CD1c-positive myeloid dendritic cell (primary cell): ENCODE measurements around the gene ANHX.
"Not testable (repeated sequence)": the region's sequence is repeated elsewhere in the genome, so short reads cannot be mapped to it uniquely, and the experiment has no call there.

ENCODE experiments used
- DNase-seq: peaks from one replicate; pipeline ENCODE4 v3.0.0-alpha.2; 2016; ENCODE audit errors: extremely low spot score

Gene ANHX

GRCh38 chr12:133235401-133236112 is at the start of gene ANHX:
ANHX (minus strand) TSS chr12:133235877; CDS start chr12:133234356, 1,521 bp downstream.
- no peak for DNase-seq

DNA sequence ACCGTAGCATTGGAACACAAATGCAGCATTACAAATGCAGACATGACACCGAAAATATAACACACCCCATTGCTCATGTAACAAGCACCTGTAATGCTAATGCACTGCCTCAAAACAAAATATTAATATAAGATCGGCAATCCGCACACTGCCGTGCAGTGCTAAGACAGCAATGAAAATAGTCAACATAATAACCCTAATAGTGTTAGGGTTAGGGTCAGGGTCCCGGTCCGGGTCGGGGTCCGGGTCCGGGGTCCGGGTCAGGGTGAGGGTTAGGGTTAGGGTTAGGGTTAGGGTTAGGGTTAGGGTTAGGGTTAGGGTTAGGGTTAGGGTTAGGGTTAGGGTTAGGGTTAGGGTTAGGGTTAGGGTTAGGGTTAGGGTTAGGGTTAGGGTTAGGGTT is 29.0 kb upstream of the ANHX start:
- not testable (repeated sequence) for DNase-seq

GRCh38 chr12:133264173-133264572 is 28.5 kb upstream of the ANHX start:
- DNase-seq, result no peak

DNA sequence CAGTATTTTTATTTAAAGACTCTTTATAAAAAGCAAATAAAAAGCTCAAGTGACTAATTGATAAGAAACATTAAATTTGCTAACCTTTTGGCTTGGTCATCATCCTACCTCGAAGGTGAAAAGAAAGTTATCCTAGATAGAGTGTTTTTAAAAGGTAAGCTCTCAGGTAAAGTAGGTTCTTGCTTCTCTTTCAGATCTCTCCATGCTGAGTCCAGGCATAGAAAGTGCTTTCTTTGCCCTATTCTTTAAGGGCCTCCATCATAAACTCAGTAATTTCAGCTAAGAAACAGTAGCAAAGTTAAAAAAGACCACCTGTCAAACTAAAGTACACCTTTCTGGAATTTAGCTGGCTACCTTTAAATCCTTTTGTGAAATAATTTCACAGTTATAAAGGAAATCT is 20.6 kb upstream of the ANHX start:
- DNase-seq, result no peak

DNA sequence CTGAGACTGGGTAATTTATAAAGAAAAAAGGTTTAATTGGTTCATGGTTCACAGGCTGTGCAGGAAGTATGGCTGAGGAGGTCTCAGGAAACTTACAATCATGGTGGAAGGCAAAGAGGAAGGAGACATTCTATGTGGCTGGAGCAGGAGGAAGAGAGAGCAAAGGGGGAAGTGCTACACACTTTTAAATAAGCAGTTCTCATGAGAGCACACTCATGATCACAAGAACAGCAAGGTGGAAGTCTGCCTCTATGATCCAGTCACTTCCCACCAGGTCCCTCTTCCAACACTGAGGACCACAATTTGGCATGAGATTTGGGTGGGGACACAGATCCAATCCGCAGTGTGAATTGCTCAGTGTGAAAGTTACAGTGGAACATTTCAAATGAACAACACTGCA is 20.2 kb upstream of the ANHX start:
- not testable (repeated sequence) for DNase-seq

DNA sequence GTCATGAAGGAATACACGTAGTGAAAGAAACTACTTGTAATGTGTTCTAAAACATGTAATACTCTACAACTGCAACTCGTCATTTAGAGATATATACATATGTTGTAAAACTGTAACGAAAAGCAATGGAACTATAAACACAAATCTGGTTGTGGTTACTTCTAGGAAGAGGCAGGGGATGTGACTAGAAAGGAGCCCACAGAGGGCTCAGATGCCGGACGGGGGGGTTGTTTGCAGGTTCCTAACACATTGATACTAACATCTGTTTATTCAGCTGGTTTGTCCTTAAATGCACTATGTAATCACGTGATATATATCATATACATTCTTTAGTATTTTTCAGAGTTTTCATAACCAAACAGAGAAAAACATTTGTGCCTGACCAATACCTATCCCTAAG is 16.1 kb upstream of the ANHX start:
- no peak for DNase-seq

- DNase-seq, result no peak
These were observed 879 bp upstream of the ANHX start for GRCh38 chr12:133236556-133236955.

GRCh38 chr12:133236144-133236543 is 467 bp upstream of the ANHX start:
- no peak for DNase-seq

GRCh38 chr12:133234971-133235370 is 706 bp downstream of the ANHX start:
- no peak for DNase-seq

DNA sequence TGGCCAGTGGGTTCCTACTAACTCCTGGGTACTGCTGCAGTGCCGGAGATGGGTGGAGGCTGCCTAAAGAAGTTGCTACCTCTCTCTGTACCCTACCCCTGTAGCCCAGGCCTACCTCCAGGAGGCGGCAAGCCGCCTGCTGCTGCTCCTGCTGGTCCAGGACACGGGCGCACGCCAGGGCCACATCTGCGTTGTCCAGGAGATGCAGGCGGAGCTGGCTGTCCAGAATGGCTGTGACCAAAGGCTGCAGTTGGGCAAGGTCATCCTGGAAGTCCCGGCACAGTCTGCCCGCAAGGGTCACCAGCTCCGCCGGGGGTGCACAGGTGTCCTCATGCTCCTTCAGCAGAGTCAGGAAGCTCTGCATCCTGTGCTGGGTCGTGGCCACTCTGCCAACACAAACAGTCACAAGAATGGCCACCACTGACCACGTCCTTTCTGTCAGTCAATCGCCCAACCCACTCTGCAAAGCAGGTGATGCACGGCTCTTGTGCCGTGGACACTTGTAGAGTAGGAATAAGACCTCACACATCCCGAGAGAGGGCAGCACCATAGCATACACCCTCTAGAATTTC is 1.6 kb downstream of the ANHX start:
- DNase-seq, result no peak

DNA sequence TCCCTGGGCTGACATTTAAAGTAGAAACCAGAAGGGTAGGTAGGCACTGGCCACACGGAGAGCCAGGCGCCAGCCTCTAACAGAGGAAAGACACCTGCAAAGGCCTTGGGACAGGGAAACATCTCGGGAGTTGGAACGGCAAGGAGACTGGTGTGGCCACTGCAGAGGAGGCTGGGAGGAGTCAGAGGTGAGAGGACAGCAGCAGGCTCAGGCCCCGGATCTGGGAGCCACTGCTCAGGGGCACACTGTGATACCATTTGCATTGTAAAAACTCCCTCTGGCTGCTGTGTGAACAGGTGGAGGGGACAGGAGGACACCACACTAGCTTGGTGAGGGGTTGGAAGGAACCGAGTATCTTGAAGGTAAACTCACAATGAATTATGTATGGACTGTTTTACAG is 2.7 kb downstream of the ANHX start:
- DNase-seq, result no peak

GRCh38 chr12:133231001-133231400 is 4.7 kb downstream of the ANHX start:
- DNase-seq, result no peak

DNA sequence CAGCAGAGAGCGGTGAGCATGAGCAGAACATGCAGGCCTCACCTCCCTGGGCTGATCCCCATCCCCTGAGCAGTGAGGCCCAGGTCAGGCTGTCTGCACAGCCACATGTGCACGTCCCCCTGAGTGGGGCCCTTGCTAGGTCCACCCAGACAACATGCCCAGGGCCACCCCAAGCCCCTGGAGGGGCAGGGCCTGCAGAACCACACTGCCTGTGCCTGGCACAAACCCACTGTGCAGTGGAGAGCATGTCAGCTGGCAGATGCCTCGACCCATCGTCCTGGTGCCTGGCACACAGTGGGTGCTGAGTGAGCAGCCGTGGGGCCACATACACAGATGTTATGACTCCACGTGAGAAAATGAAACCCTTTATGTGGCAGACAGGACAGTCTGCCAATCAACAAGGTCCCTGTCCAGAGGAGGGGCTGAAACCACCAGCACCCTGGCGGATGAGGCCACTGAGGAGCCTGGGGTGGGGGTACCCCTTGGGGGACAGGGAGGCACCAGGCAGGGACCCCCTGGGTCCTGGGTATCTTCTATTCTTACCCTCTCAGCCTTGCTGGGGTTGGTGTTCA is 8.3 kb downstream of the ANHX start:
- DNase-seq, result no peak

- no peak for DNase-seq
These were observed 9.0 kb downstream of the ANHX start for GRCh38 chr12:133226690-133227089.

DNA sequence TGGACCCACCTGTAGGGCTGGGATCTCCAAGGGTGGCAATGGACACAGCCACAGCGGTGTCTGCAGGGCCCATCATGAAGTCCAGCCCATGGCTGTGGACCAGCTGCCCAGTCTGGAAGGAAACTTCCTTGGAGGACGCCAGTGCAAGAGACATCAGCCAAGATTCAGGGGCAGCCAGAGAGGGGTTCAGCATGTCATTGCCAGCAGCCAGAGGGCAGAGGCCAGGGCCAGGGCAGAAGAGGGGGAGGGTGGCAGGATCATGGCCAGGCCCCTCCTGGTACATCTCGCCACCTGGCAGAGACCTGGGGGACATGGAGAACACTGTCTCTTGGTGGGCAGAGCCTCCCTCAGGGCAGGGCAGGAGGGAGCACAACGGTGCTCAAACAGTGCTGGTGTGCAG is 10.2 kb downstream of the ANHX start:
- no peak for DNase-seq

- DNase-seq, result no peak
These were observed 13.5 kb downstream of the ANHX start for GRCh38 chr12:133222211-133222610.

GRCh38 chr12:133221241-133221640 is 14.4 kb downstream of the ANHX start:
- DNase-seq, result no peak

- no peak for DNase-seq
These were observed 15.2 kb downstream of the ANHX start for GRCh38 chr12:133220521-133220920.

DNA sequence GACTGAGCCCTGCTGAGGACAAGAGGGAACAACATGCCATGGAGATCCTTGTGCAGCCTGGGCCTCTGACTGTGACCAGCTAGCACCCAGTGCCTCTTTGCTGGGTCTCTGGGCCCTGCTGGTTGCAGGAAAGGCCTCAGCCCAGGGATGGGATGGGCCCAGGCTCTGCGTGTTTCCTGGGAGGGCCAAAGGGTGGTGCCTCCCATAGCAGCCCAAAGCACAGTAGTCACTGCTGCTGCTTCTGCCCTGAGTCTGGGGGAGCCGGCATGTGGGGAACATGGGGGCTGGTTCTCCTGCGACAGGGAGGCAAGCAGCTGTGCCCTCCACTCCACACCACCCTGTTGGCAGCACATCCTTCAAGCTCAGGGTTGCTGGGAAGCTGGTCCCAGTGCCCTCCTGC is 18.5 kb downstream of the ANHX start:
- DNase-seq, result no peak

GRCh38 chr12:133215724-133216123 is 20.0 kb downstream of the ANHX start:
- DNase-seq, result no peak

DNA sequence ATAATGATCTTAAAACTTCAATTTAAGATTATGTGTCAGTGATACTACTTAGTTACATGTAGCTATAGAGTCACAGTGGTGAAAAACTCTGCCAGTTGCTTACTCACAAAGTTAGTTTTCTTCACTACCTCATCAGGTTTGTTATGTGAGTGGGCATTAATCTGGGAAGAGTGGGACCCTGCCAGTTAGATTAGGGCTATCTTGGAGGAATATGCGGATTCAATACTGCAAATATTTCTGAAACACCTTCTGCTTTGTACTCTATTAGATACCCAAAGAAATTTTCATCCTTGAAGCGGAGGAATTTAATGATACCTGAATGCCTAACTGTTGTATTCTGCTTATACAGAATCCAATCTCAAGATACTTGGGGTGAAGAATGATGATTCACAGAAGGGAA is 29.3 kb downstream of the ANHX start:
- no peak for DNase-seq

DNA sequence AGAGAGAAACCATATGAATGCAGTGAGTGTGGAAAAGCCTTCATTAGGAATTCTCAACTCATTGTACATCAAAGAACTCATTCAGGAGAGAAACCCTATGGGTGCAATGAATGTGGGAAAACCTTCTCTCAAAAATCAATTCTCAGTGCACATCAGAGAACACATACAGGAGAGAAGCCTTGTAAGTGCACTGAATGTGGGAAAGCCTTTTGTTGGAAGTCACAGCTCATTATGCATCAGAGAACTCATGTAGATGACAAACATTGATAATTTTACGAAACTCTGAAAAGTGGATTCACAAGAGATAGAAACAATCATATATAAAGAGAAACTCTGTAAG is 31.4 kb downstream of the ANHX start:
- no peak for DNase-seq
